ENCODE measurements around the gene RNF224. TPM values are rescaled to one million over a fixed set of nuclear protein-coding genes. Genes with fewer than 3 reads are reported as not detected.

Gene RNF224
- total RNA-seq, 4 donors from 2014 or later = 0.34 to 2.0 (median 1.1) TPM

- DNase-seq (ENCODE audit: low spot score in 2 of 2) = no peak
- Histone ChIP-seq H3K27ac (no peak overlapping the region), H3K9me3 (no peaks in the 10 kb centered on the region), H3K36me3 (peaks cover 16% of the 10 kb centered on the region), H3K4me3 (peak overlapping the region; percentile 15), H3K4me1 (peaks cover 52% of the 10 kb centered on the region), H3K27me3 (no peaks in the 10 kb centered on the region)
- WGBS = 55% methylated on average over 11 of the region's 21 CpGs
- TF ChIP-seq CTCF (IDR thresholded peaks at IDR 0.05) = no peak
- no peak for TF ChIP-seq POLR2A (IDR thresholded peaks at IDR 0.05)
- no peak for TF ChIP-seq EP300 (IDR thresholded peaks at IDR 0.05)
- TF ChIP-seq POLR2AphosphoS5 (IDR thresholded peaks at IDR 0.05) = no peak
Measured at GRCh38 chr9:137195525-137196220, 31.6 kb upstream of the RNF224 start.

- no peak overlapping the region for H3K27ac ChIP-seq
Measured at GRCh38 chr9:137198051-137198901, 29.0 kb upstream of the RNF224 start.

GRCh38 chr9:137198902-137199283, 28.4 kb upstream of the RNF224 start:
- DNase-seq (ENCODE audit: low spot score in 2 of 2) = no peak
- H3K36me3 ChIP-seq = no peaks in the 10 kb centered on the region
- no peaks in the 10 kb centered on the region for H3K9me3 ChIP-seq
- no peak for TF ChIP-seq POLR2A (IDR thresholded peaks at IDR 0.05)
- TF ChIP-seq EP300 (IDR thresholded peaks at IDR 0.05) = no peak
- TF ChIP-seq CTCF (IDR thresholded peaks at IDR 0.05) = no peak
- TF ChIP-seq POLR2AphosphoS5 (IDR thresholded peaks at IDR 0.05) = no peak
- peaks cover 76% of the 10 kb centered on the region for H3K4me1 ChIP-seq
- WGBS = 70% methylated on average over 2 of the region's 11 CpGs
- no peak overlapping the region for H3K27ac ChIP-seq
- peak overlapping the region; percentile 59 for H3K4me3 ChIP-seq
- H3K27me3 ChIP-seq = no peaks in the 10 kb centered on the region

More at GRCh38 chr9:137198051-137198901, 29.0 kb upstream of the RNF224 start:
- peak overlapping the region; percentile 59 for H3K4me3 ChIP-seq
- no peaks in the 10 kb centered on the region for H3K27me3 ChIP-seq
- no peaks in the 10 kb centered on the region for H3K9me3 ChIP-seq
- no peak for TF ChIP-seq CTCF (IDR thresholded peaks at IDR 0.05)
- TF ChIP-seq EP300 (IDR thresholded peaks at IDR 0.05) = no peak
- no peak for TF ChIP-seq POLR2AphosphoS5 (IDR thresholded peaks at IDR 0.05)
- no peak for TF ChIP-seq POLR2A (IDR thresholded peaks at IDR 0.05)
- DNase-seq (ENCODE audit: low spot score in 2 of 2) = no peak
- 53% methylated on average over 4 of the region's 19 CpGs for WGBS
- peaks cover 70% of the 10 kb centered on the region for H3K4me1 ChIP-seq
- H3K36me3 ChIP-seq = no peaks in the 10 kb centered on the region

GRCh38 chr9:137199411-137200121, 27.7 kb upstream of the RNF224 start:
- Histone ChIP-seq H3K9me3 (no peaks in the 10 kb centered on the region), H3K27me3 (no peaks in the 10 kb centered on the region), H3K4me1 (peaks cover 77% of the 10 kb centered on the region), H3K36me3 (no peaks in the 10 kb centered on the region), H3K27ac (no peak overlapping the region), H3K4me3 (peak overlapping the region; percentile 59)
- no CpG with 5 or more reads among the region's 51 CpGs for WGBS
- TF ChIP-seq CTCF (IDR thresholded peaks at IDR 0.05) (no peak), POLR2AphosphoS5 (IDR thresholded peaks at IDR 0.05) (no peak), POLR2A (IDR thresholded peaks at IDR 0.05) (no peak), EP300 (IDR thresholded peaks at IDR 0.05) (no peak)
- DNase-seq (ENCODE audit: low spot score in 2 of 2) = no peak

Data from suprapubic skin (tissue), 4 donors.